GM10248 (cell line): ENCODE results near the gene B3GNT5.
"Not testable (repeated sequence)": the region's sequence is repeated elsewhere in the genome, so short reads cannot be mapped to it uniquely, and the experiment has no call there.

Experiments
- CTCF ChIA-PET: fragments of 300-600 bp; sonication (Branson Sonifier 250); formaldehyde crosslinking; extraction: SDS; loops from one replicate; lab custom pipeline; 2021; ENCODE audit warnings: antibody characterized with exemption; lab: Yijun Ruan, JAX
- POLR2A ChIA-PET: fragments of 350-650 bp; sonication (Branson Sonifier 250); formaldehyde crosslinking; extraction: SDS; loops from one replicate; lab custom pipeline; 2020; ENCODE audit warnings: antibody characterized with exemption; lab: Yijun Ruan, JAX
- DNase-seq: peaks from one replicate; pipeline ENCODE4 v3.0.0; 2012; ENCODE audit errors: extremely low spot score
- CTCF ChIP-seq: IDR thresholded peaks from 2 replicates; pipeline ENCODE4 v1.5.1; 2012; ENCODE audit warnings: mild to moderate bottlenecking, low read depth; ENCODE audit errors: extremely low read depth, missing control alignments, control extremely low read depth

The B3GNT5 gene

GRCh38 chr3:183227586-183227985 is 25.5 kb upstream of the B3GNT5 start:
- ChIA-PET CTCF (no interaction called here), POLR2A (no interaction called here)
- TF ChIP-seq CTCF = no peak
- DNase-seq = no peak

- TF ChIP-seq CTCF = no peak
- DNase-seq = no peak
- POLR2A ChIA-PET = no interaction called here
- CTCF ChIA-PET = no interaction called here
Observed at GRCh38 chr3:183229178-183229577, 23.9 kb upstream of the B3GNT5 start.

- DNase-seq, POLR2A ChIA-PET, CTCF ChIA-PET: not testable (repeated sequence)
Observed at GRCh38 chr3:183230251-183230650, 22.8 kb upstream of the B3GNT5 start.

GRCh38 chr3:183230826-183231225 is 22.2 kb upstream of the B3GNT5 start:
- CTCF ChIA-PET = no interaction called here
- DNase-seq = no peak
- no peak for TF ChIP-seq CTCF
- POLR2A ChIA-PET = no interaction called here

GRCh38 chr3:183233966-183234365 is 19.1 kb upstream of the B3GNT5 start:
- TF ChIP-seq CTCF = no peak
- no peak for DNase-seq
- ChIA-PET CTCF (interaction anchor here (1.0 kb wide), 1 partner anchor 17 kb away, joined by 3 read pairs; no protein-coding TSS in a partner anchor), POLR2A (no interaction called here)

- no peak for TF ChIP-seq CTCF
- CTCF ChIA-PET = no interaction called here
Observed at GRCh38 chr3:183239046-183239445, 14.0 kb upstream of the B3GNT5 start.

GRCh38 chr3:183242431-183242830 is 10.6 kb upstream of the B3GNT5 start:
- no peak for DNase-seq
- POLR2A ChIA-PET = no interaction called here
- TF ChIP-seq CTCF = no peak
- CTCF ChIA-PET = no interaction called here

More at GRCh38 chr3:183239046-183239445, 14.0 kb upstream of the B3GNT5 start:
- POLR2A ChIA-PET = no interaction called here
- no peak for DNase-seq
